Stimulated activated CD4-positive, alpha-beta T cell treated with anti-CD3 and anti-CD28 coated beads, TNF-alpha, amount 100 ng/mL, for 1 hour (primary cell): ENCODE results near the gene TOX3.

Experiments used
- DNase-seq, 3 donors: peaks; one replicate each; pipeline ENCODE4 v3.0.0-alpha.2; 2020; ENCODE audit warnings: low read depth in 3 of 3, low spot score in 1 of 3

Gene TOX3

DNA sequence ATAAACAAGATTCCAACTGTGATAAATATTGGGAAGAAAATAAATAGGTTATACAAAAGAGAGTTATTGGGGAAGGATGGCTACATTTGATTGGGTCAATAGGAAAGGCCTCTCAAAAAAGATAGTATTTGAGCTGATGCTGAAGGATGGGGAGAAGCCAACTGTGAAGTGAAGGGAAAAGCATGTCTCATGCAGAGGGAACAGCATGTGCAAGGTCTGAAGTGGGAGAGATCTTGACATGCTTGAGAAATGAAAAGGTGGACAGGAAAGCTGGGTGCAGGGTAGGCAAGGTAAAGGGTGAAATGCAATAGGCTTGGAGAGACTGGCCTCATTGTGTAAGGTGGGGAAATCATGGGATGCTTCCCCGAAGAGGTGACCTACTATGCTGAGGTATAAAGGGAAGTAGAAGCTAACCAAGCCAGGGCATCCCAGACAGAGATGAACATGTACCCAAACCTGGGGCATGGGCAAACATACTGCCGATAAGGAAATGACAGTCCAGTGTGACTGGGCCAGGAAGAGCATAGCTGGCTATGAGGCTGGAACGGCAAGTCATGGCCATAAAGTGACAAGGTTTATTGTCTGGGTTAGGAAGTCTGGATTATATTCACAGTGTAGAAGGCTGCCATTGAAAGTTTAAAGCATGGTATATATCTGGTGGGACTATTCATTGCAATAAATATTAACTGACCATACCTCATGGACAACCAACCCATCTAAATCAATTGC is 91.2 kb downstream of the TOX3 start:
- DNase-seq: no peak

DNA sequence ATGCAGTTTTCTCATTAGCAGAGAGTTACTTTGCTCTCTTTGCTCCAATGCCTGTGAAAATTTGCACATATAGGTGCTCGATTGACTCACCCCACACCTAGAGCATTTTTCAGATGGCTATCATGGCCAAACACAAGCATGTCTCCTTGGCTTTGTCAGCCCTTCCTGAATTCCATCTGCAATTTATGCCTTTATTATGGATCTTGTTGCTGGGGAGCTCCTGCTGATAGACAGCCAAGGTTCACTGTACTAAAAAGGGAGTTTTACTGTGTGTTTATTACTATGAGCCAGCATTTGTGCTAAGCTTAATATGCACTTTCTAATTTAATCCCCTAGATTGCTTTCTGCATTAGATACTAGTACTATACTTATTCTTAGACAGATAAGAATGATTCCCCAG is 93.3 kb downstream of the TOX3 start:
- DNase-seq: no peak

DNA sequence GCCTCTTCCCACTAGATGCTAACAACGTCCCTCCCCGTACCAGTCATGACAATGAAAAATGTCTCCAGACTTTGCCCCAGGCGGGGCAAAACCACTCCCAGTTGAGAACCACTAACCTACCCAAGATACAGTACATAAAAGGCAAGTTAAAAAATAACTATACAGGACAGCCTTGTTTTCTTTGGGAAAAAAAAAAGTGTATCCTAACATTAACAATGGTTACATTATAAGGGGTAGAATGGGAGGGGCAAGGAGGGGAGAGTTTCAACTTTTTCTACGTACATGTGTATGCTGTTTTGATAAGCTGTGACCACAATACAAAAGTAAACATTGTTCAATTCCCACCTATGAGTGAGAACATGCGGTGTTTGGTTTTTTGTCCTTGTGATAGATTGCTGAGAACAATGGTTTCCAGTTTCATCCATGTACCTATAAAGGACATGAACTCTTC is 94.9 kb downstream of the TOX3 start:
- no peak for DNase-seq

DNA sequence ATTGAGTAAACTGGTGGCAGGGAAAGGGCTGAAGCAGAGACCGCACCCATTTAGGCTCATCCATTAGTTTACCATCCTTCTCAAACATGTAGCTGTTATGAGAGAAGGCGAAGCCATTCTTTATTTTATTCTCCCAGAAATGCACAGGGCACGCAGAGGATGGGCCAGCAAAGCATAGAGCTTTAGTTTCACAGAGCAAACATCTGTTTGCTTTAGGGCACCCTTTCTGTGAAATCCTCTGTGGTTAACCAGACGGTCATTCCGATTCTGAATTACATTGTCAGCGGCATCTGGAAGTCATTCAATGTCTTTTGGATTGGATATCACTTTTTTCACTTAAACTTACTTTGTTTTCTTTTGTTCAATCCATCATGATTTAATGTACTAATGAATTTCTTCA is 96.0 kb downstream of the TOX3 start:
- DNase-seq: no peak

DNA sequence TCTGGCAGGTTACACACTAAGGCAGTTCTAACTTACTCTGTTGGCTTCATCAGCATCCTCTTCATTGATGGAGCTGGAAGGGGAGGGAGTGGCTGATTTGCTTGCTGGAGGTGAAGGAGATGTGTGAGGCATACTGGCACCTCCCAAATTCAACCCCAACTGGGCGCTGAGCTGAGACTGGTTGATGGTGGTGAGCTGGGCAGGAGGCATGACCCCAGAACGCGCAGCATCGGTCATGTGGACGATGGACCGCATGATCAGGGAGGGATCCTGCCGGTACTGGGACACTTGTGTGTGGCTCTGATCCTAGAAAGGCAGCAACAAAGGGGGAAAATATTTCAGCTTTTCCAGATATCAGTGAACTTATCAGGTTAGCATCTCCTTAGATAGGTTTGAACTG is 96.7 kb downstream of the TOX3 start:
- no peak for DNase-seq

- no peak for DNase-seq
Observed at GRCh38 chr16:52446080-52446479, 100.9 kb downstream of the TOX3 start.

- DNase-seq: no peak
Observed at GRCh38 chr16:52441886-52442285, 105.1 kb downstream of the TOX3 start.

- DNase-seq: no peak
Observed at GRCh38 chr16:52440248-52440647, 106.7 kb downstream of the TOX3 start.

DNA sequence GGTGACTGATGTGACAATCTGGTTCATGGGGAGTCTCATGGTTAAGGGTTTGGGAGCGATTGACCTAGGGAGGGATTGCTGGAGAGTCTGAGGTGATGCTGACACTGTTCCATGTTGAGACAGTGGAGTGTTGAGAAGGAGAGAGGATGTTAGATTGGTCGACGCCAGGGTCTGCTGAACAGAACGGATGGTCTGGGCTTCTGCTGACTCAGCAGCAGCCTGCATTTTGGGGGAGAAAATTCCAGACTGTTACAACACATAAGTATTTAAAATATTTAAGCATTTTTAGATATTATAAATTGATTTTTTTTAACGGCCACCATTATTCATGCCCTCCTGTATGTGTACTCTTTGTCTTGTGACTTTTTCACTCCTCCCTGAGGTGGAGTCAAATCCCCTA is 107.2 kb downstream of the TOX3 start:
- DNase-seq: no peak

GRCh38 chr16:52439171-52439701 is 107.7 kb downstream of the TOX3 start:
- no peak for DNase-seq

- no peak for DNase-seq
Observed at GRCh38 chr16:52437277-52437670, 109.7 kb downstream of the TOX3 start.

GRCh38 chr16:52436339-52437276 is 110.3 kb downstream of the TOX3 start:
- DNase-seq: no peak

- DNase-seq: no peak
Observed at GRCh38 chr16:52434224-52434623, 112.7 kb downstream of the TOX3 start.

- no peak for DNase-seq
Observed at GRCh38 chr16:52433643-52434042, 113.3 kb downstream of the TOX3 start.

DNA sequence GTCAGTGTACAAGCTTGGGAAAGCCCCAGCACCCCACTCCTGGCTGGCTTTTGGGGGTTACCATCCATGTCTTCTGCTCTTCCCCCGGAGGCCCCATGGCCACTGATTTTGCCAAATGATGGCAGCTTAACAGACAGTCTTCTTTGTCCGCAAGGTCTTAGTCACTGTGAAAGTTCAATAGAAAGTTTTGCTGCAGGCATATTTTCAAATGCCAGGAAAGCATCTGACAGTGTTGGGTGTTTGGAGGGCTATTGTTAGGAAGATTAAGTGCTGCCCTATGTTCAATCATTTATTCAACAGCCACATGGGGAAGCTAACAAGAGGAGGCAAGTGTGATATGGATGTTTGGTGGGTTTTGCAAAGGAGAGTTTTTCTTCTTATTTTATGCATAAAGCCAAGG is 122.4 kb downstream of the TOX3 start:
- no peak for DNase-seq

DNA sequence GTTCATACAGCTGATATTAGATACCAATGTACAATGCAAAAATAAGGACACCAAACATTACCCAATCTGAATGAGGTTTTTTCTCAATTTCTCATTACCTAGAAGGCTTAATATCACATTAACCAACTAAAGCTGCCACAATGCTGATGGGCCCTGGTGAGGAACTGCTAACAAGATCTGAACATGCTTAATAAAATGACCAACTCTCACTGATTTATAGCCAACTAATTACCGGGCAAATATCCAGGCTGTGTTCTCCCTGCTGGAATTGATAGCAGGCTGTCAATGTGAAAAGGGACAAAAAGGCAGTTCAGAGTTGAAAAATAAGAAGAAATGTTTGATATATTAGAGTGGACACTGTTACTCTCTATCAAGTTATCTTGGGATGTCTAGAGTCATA is 124.6 kb downstream of the TOX3 start:
- DNase-seq: no peak

- no peak for DNase-seq
Observed at GRCh38 chr16:52418201-52418600, 128.7 kb downstream of the TOX3 start.

DNA sequence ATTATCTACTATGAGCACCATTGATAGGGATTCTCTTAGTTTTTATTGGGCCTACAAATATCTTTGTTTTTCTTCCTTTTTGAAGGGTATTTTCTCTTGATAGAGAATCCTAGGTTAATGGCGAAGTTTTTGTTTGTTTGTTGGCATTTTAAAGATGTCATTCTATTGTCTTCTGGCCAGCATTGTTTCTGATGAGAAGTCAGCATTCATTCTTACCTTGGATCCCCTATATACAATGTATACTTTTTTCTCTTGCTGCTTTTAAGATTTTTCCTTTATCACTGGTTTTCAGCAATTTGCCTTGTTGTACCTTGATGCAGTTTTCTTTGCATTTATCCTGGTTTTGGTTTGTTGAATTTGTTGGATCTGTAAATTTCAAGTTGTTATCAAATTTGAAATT is 130.1 kb downstream of the TOX3 start:
- DNase-seq: no peak

DNA sequence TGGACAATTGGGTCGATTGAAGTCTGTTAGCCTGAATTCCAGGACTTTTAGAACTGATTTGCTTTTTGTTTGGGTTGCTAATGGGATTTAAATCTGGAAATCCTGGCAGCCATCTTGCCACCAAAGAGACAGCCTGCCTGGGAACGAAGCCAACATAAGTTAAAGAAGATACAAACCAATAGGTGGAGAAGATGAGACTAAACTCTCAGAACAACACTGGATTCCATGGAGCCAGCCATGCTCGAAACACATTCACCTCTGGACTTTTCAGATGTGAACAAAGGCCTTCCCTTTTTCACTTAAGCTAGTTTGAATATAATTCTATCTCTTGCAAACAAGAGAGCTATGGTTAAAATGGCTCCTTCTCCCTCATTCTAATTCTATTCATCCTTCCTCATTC is 135.9 kb downstream of the TOX3 start:
- DNase-seq: no peak

- DNase-seq: no peak
Observed at GRCh38 chr16:52408191-52408845, 138.6 kb downstream of the TOX3 start.

GRCh38 chr16:52407778-52408177 is 139.2 kb downstream of the TOX3 start:
- no peak for DNase-seq

GRCh38 chr16:52405441-52405840 is 141.5 kb downstream of the TOX3 start:
- DNase-seq: no peak
